Measurements from ENCODE around the gene SUSD3.
"Not testable (repeated sequence)": the region's sequence is repeated elsewhere in the genome, so short reads cannot be mapped to it uniquely, and the experiment has no call there.

SUSD3 gene

DNA sequence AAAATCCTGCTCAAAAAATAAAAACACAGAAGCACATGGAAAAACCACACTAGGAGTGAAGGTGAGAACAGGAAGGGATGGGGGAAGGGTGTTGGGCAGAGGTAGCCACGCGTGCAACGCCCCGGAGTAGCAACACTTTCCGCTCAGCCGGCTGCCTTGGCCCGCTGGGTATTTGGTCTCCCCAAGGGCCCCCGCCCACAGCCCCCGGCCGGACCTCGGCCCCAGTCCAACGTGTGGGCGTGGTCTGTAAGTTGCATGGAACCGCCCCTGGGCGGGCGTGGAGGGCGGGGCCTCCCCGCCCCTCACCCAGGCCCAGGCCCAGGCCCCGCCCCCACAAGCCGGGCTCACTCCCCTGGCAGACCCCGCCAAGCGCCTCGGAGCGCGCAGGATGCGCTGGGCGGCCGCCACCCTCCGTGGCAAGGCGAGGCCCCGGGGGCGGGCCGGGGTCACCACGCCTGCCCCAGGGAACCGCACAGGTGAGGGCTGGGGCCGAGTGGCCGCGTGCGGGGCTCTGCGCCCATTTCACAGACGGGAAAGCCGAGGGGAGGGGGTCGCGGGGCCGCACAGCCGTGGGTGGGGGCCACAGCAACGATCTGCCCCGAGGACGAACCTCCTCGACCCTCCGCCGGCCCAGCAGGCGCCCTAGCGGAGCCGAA, at the start of gene SUSD3:
Gene SUSD3 (plus strand): TSS at position 347 of the 656 bp plus-strand sequence. CDS start 42 bp downstream, at position 389.
- peak in 3 of 14 donors; percentile 15 to 50 (median 23) for DNase-seq

DNA sequence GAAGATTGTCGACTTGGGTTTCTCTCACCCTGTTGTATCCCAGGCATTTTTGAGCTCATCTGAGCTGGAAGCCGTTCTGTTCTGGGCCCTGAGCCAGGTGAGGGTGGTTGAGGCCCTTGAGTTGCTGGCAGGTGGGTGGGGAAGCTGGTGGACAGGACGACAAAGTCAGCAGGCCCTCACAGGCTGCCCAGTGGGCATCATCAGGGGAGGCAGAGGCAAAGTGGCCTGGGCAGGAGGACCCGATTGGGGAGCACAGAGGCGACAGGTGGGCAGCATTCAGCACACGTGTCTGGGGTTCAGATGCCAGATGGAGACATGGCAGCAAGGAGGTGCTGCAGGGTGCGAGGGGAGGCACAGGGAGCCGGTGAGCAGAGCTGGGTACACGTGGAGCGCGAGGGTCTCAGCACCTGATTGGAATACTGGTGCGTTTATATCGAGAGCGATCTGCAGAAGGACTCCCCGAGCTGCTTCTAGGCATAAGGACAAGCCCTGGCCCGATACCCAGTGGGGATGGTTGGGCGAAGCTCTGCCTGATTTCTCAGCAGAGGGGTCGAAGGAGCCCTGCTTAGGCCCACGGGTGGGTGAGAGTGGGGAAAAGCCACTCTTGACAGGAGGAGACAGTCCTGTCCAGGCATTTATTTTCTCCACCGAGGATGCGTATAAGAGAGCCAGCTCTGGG, 49.0 kb upstream of the SUSD3 start:
- peak in 1 of 14 donors; percentile 11 for DNase-seq

DNA sequence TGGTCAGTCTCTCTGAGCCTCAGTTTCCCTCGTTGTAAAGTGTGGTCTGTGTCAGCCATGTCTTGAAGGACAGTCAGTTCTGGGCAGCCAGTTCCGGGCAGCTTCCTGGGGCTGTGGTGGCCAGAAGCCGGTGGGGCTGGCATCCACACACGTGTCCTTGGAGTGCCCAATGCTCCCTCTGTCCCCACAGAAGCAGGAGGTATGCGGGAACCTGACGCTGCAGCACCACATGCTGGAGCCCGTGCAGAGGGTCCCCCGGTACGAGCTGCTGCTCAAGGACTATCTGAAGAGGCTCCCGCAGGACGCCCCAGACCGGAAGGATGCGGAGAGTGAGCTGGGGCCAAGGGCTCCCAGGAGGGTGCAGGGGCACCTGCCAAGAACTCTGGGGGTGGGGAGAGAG, 48.4 kb upstream of the SUSD3 start:
- DNase-seq = peak in 1 of 14 donors; percentile 39

DNA sequence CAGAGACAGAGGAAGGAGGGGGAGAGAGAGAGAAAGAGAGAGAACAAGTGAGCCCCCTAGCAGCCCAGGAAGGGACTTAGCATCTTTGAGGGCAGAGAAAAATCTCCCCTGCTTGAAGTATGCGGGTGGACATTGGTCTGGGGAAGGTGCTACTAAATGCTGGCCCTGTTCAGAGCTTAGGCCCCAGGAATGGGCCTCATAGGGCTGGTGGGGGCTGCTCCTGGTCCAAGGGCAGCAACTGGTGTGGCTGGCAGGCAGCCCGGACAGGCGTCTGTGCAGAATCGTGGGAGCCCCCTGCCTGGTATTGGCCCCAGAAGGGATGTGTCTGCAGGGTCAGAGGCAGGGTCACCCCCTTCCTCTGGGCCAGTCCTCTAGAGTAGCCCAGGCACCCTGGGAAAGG, 47.8 kb upstream of the SUSD3 start:
- no peak for DNase-seq

DNA sequence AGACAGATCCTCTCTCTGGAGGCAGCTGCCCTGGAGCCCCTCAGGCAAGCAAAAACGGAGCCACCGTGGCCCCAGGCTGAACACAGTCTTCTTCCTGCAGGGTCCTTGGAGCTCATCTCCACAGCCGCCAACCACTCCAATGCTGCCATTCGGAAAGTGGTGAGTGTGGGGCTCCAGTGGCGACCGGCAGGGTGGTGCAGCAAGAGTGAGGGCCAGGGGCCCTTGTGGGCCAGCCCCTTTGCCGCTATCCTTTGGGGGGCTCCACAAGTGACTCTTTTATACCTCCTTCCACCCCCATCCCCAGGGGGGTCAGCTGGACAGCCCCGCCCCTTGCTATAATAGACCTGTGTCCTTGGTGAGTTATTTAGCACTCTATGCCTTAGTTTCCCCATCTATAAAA, 47.4 kb upstream of the SUSD3 start:
- DNase-seq = no peak

DNA sequence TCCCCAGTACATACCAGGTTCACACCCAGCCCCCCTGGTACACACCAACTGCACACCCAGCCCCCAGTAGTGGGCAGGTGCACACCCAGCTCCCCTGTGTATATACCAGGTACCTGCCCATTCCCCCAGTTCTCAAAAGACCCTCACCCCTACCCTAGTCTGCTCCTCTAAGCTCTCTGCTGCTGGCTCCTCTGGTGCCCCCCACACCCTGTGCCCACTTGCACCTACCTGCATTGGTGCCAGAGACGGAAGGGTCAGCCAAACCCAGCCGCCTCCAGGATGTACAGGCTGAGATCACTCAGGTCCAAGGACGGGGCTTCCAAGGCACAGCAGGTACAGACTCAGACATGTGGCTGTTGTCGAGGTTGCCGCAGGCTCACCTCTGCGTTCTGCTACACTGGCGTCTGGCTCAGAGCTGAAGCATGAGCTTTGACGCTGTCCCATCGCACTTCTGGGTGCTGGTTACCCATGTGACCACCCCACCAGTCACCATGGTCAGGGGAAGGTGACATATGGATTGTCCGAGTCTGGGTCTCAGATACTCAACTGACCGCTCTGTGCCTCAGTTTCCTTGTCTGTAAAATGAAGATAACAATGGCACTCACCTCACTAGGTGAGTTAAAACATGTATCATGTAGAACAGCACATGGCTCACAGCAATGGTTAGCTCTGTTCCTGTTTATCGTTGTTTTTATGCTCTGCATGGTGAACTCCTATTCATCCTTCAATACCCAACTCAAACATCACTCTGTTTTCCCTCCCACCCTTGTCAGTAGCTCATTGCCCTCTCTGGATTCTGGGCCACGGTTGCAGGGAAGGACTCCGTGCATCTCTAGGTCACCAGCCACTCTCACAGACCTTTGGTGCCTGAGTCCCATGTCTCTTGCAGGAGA, 45.3 kb upstream of the SUSD3 start:
- no peak for DNase-seq

DNA sequence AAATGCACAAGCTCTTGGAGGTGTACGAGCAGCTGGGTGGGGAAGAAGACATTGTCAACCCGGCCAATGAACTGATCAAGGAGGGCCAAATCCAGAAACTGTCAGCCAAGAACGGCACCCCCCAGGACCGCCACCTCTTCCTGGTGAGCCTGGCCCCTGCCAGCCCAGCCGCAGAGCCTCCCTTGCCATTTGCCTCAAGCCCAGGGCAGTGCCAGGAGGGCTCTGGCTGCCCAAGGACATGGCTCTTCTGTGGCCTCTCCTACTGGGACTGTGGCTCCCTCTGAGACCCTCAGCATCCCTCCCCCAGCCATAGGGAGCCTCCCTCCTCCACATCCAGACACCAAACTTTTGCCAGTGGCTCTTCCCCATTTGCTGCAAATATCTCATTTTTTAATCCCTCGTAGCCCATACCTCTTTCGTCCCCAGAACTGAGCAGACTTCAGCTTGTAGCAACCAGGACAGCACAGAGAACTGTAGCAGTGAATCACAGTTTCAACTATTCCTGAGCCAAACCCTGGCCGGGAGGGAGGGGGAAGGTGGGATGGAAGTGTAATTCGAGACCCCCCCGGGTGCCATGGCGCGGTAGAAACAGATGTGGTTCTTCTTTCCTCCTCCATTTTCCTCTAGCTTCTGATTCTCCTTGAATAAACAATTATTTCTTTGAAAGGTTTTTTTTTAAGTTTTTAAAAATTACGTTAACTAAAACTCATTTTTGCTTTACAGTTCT, 44.5 kb upstream of the SUSD3 start:
- no peak for DNase-seq

DNA sequence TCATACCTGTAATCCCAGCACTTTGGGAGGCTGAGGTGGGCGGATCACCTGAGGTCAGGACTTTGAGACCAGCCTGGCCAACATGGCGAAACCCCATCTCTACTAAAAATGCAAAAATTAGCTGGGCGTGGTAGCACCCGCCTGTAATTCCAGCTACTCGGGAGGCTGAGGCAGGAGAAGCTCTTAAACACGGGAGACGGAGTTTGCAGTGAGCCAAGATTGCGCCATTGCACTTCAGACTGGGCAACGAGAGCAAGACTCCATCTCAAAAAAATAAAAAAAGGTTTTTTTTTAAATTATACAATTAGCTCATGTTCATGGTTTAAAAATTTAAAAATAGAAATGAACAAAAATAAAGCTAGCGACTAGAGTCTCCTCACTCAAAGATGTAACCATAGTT, 43.3 kb upstream of the SUSD3 start:
- DNase-seq = not testable (repeated sequence)

DNA sequence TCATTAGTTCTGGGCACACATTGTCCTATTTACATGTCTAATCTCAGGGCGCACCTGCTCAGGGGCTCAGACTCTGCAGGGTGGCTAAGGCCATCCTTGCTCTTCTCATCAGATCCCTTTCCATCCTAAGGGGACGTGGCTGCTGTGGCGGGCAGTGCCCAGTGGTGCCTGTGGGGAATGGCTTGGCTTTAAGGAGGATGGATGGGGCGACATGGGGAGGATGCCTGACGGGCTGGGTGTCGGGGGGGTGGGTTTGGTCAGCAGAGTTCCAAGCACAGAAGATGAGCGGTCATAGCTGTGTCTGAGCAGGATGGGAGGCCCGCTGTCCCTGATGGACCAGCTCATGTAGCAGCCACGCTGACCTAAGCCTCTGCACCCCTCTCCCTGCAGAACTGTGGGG, 40.9 kb upstream of the SUSD3 start:
- DNase-seq = no peak

DNA sequence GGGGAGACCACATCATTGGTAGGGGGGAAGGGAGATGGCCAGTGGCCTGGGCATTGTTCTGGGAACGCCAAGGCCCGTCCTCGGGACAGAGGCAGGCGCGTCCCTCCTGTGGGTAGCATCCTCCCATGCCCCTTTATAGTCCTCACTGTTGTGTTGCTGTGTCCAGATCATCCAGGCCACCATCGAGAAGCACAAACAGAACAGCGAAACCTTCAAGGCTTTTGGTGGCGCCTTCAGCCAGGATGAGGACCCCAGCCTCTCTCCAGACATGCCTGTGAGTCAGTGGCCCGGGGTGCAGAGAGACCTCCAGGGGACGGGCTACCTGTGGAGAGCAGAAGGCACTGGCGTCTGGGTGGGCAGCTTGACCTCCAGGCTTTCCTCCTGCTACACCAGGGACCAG, 38.4 kb upstream of the SUSD3 start:
- no peak for DNase-seq

DNA sequence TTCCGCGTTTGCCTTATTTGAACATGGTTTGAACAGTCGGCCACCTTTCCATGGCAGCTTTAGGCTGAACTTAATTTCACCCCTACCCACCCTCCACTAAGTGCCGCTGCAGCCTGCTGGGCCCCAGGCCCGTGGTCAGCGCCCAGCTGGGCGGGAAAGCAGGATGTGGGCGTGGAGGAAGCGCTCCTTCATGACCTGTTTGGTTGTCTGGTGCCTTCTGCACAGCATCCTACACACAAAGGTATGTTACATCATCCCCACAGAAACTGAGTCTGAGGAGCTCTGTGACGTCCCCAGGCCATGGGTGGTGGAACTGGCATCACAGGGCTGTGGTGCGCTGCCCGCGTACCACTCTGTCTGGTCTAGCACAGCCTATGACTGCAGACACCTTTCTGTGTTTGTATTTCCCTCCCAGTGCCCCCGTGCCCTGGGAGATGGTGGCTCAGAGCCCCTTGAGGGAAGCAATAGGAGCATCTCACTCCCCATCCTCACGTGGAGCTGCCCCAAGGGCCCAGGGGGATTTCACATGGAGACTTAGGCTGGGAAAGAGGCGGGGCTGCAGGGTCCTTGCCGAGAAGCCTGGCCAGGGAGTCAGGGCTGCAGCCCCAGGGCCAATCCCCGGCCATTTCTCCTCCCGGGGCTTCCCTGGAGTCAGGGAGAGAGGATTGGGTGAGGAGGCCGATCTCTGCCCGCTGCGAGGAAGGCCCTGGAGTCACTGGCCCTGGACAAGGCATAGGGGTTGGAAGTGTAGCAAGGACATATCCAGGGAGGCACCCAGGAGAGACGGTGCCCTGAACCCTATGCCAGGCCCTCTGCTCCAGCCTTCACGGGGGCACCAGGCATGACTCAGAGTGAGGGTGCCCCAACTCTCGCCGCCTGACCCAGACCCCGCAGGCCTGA, 37.5 kb upstream of the SUSD3 start:
- no peak for DNase-seq

DNA sequence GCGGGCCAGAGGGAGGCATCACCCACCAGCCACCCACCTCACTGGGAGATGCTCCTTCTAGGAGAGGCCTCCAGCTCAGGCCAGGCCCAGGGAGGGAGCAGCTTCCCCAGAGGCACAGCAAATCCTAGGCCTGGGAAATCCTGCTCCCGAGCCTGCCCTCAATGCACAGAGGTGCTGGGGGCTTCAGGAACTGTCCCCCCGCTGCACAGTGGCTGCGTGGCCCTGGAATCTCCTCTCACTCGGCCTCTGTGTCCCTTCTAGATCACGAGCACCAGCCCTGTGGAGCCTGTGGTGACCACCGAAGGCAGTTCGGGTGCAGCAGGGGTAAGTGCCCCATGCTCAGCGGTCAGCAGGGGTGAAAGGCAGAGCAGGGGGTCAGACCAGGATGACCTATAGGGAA, 36.4 kb upstream of the SUSD3 start:
- DNase-seq = no peak

DNA sequence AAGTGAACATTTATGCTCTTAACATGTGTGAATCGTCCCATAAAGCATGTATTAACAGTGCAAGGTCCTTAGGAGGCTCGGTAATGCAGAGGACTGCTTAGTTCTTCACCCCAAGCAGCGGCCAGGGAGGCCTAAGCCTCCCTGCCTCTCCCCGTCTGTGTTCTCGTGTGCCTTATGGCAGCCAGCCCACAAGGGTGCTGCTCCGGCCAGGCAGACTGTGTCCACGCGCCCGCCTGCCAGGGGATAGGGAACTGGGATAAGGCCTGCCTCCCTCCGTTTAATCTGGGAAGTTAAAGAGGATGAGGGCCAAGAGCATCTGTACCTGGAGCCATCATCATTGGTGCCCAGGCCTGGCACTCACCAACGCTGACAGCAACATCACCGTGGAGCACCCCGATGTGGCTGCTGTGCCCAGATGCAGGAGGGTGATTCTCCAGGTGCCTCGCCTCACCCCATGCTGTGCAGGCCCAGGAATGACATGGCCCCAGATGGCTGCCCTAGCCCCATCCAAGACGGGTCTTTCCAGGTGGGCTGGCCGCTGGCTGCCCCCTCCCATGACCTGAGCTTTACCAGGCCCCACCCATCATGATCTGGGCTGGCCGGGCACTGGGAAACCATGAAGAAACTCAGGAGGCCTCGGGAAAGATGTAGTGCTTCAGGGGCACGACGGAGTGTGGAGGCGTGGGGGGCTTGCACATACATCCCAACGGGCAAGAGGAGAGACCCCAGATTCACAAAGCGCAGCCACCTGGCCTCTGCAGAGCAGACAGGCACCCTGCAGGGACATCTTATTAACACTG, 35.6 kb upstream of the SUSD3 start:
- DNase-seq = peak in 1 of 14 donors; percentile 14

DNA sequence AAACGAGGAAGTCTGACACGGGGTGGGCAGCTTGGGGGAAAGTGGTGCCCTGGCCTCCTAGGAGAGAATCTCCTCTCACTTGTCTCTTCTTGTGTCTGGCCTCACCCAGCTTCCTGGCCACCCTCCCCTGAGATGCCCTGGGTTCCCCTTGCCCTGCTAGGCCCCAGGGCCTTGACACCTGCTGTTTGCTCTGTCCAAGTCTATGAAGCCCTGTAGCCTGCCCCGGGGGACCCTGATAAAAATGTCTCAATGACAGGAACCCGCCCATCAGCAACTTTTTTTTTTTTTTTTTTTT, 35.0 kb upstream of the SUSD3 start:
- DNase-seq = no peak

DNA sequence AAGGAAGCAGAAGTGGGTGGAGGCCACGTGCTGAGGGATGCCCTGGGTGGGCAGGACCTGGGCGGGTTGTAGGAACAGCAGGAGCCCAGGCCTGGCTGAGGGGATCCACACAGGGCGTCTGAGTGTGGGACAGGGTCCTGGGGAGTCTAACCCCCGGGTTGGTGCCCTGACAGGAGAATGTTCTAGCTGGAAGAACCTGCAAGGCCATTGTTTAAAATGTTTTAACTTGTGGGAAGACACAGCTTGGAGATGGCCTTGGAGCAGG, 33.9 kb upstream of the SUSD3 start:
- DNase-seq = no peak

DNA sequence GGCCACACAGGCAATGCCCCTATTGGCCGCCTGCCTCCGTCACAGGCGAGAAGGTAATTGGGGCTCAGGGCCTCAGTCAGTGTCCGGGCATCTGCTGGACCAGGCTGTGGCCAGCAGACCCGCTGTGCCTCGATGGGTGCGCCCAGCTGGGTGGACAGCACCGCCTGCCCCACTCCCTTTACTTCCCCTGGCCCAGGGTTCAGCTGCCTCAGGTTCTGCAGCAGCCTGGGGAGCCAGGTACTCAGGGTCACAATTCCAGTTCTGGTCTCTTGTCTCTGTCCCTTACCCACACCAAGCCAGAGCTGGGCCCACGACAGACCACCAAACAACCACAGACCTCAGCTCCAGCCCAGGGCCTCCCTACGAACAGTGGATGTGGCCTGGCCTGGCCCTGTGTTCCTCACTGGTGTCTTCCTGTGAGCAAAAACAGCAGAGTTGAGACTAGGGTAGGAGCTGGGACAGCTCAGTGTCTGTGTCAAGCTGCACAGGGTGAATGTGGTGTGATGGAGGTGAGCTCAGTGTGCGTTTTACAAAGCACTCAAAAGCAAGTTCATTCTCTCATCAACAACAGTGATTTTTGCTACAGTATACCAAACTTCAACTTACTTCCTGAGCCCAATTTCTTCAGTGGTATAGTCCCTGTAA, 33.4 kb upstream of the SUSD3 start:
- no peak for DNase-seq

DNA sequence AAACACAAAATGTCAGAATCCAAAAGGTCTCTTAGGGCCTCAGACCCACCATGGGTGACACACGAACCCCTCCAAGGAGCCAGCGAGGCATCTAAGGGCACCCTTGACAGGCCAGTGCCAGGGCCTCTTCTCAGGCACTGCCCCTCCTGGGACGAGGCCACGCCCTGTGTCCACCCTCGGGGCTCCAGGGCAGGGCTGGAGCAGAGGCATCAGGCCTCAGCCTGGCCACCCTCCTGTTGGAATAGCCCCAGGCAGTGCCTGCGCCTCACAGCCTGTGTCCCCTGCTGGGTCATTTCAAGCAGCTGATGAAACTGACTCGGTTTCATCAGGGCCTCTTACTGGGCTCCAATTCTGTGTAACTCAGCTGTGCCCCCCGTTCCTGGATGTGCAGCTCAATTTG, 32.8 kb upstream of the SUSD3 start:
- DNase-seq = no peak

DNA sequence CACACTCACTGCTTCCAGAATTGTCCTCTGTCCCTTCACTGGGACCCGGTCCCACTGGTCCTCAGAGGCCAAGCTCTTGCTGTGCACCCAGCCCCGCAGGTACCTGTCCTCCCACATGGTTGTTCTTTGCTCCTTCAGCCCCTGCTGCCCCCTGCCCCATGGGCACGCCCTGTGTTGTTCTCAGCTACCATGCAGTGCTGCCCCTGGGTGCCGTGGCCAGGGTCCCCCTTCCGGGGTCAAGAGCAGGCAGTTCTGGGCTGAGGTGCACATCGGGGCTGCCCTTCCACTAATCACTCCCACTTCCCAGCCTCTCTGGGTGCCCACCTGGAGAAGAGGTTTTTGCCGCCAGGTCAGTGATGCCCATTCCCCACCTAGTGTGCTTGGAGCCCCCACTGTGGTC, 31.9 kb upstream of the SUSD3 start:
- no peak for DNase-seq

DNA sequence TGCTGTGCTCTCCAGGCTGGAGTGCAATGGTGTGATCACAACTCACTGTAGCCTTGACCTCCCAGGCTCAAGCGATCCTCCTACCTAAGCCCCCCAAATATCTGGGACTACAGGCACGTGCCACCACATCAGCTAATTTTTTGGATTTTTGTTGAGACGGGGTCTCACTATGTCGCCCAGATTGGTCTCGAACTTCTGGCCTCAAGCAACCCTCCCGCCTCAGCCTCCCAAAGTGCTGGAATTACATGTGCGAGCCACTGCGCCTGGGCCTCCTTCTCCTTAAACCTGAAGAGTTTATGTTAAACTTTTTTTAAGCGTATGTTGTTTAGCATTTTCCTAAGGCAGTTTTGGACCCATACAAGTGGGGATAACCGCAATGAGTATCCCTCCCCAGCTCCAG, 30.8 kb upstream of the SUSD3 start:
- DNase-seq = no peak

DNA sequence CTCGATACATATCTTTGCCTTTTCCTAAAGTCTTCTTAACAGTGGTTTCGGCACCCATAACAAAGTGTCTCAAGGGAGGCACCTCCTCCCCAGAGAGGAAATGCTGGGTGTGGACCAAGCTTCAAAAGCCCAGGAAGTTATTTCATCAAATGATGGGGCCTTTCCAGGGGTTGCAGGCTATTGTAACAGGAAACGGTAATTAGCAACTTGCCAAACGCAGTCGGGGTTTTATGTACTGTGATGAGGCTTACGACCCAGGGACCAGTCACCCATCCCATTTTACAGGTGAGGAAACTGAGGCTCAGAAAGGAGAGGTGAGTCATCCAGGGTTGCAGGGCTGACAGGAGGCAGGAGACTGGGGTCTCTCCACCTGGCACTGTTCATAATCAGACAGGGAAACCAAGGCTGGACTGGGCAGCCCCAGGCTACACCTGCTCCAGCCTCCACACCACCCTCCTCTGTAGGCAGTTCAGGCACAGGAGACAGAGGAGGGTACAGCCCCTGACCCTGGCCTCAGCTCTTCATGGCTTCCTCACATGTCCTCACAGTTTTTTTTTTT, 30.0 kb upstream of the SUSD3 start:
- DNase-seq = no peak

Measured in C1 segment of cervical spinal cord (tissue), 14 donors.